ENCODE data around the gene SH3TC1. TPM values are rescaled to one million over a fixed set of nuclear protein-coding genes. Genes with fewer than 3 reads are reported as not detected.

SH3TC1 gene
- total RNA-seq, 2 experiments from 2014 or later, result 119 to 127 TPM

GRCh38 chr4:8218371-8219031 is 19.4 kb downstream of the SH3TC1 start:
- H3K27ac Mint-ChIP-seq, result peak overlapping the region; percentile 84
- no peaks in the 10 kb centered on the region for H3K27me3 Mint-ChIP-seq
- DNase-seq, result peak in 4 of 14 experiments; percentile 30 to 60 (median 44)
- H3K36me3 Mint-ChIP-seq (ENCODE audit: low read depth), result peaks cover 82% of the 10 kb centered on the region
- H3K27me3 ChIP-seq (ENCODE audit: control insufficient read depth in 1 of 2, insufficient read depth in 2 of 2, low read length in 2 of 2), result no peaks in the 10 kb centered on the region
- peaks cover 71% of the 10 kb centered on the region for H3K36me3 ChIP-seq (ENCODE audit: insufficient read depth, low read length)
- peaks cover 27% of the 10 kb centered on the region for H3K4me1 ChIP-seq (ENCODE audit: insufficient read depth, low read length)
- peak; percentile 54 for ATAC-seq (ENCODE audit: poor library complexity)
- H3K4me1 Mint-ChIP-seq (ENCODE audit: low read depth), result peaks cover 26% of the 10 kb centered on the region
- H3K9me3 Mint-ChIP-seq, result no peaks in the 10 kb centered on the region
- POLR2A ChIA-PET, result interaction anchor here (1.3 kb wide), 1 partner anchor 11 kb away, joined by 4 read pairs; no protein-coding TSS in a partner anchor
- H3K4me3 ChIP-seq (ENCODE audit: low read length), result no peak overlapping the region
- no peak overlapping the region for H3K4me3 Mint-ChIP-seq
- TF ChIP-seq, protein P1, sequence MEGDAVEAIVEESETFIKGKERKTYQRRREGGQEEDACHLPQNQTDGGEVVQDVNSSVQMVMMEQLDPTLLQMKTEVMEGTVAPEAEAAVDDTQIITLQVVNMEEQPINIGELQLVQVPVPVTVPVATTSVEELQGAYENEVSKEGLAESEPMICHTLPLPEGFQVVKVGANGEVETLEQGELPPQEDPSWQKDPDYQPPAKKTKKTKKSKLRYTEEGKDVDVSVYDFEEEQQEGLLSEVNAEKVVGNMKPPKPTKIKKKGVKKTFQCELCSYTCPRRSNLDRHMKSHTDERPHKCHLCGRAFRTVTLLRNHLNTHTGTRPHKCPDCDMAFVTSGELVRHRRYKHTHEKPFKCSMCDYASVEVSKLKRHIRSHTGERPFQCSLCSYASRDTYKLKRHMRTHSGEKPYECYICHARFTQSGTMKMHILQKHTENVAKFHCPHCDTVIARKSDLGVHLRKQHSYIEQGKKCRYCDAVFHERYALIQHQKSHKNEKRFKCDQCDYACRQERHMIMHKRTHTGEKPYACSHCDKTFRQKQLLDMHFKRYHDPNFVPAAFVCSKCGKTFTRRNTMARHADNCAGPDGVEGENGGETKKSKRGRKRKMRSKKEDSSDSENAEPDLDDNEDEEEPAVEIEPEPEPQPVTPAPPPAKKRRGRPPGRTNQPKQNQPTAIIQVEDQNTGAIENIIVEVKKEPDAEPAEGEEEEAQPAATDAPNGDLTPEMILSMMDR (IDR thresholded peaks at IDR 0.05), result no peak
- peaks cover 0 to 4% of the 10 kb centered on the region in 2 experiments for H3K9me3 ChIP-seq (ENCODE audit: control insufficient read depth in 1 of 2, insufficient read depth in 1 of 2, low read length in 2 of 2)
- no peak overlapping the region for H3K27ac ChIP-seq (ENCODE audit: low read depth in 1 of 2, low read length in 2 of 2)
- intact Hi-C loops (cut with DNase I, micrococcal nuclease), result no loop called here
- CTCF ChIA-PET, result no interaction called here

DNA sequence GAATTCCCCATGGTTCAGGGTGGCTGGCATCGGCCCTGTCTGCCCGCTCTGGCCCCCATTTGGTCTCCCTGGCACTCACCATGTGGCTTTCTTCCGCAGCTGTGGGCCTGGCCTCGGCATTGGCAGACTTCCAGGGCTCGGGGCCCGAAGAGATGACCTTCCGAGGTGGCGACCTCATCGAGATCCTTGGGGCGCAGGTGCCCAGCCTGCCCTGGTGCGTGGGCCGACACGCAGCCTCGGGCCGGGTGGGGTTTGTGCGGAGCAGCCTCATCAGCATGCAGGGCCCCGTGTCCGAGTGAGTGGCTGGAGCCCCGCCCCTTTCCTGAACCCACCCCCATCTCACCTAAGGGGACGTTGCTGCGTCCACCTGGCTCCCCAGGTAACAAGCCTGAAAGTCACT is 20.1 kb downstream of the SH3TC1 start:
- Histone ChIP-seq H3K27ac (ENCODE audit: low read depth in 1 of 2, low read length in 2 of 2) (no peak overlapping the region), H3K36me3 (ENCODE audit: insufficient read depth, low read length) (peaks cover 70% of the 10 kb centered on the region), H3K4me3 (ENCODE audit: low read length) (no peak overlapping the region), H3K4me1 (ENCODE audit: insufficient read depth, low read length) (peaks cover 28% of the 10 kb centered on the region), H3K9me3 (ENCODE audit: control insufficient read depth in 1 of 2, insufficient read depth in 1 of 2, low read length in 2 of 2) (peaks cover 0 to 4% of the 10 kb centered on the region in 2 experiments), H3K27me3 (ENCODE audit: control insufficient read depth in 1 of 2, insufficient read depth in 2 of 2, low read length in 2 of 2) (no peaks in the 10 kb centered on the region)
- TF ChIP-seq, protein P1 (IDR thresholded peaks at IDR 0.05), result no peak
- CTCF ChIA-PET, result no interaction called here
- POLR2A ChIA-PET, result interaction anchor here (1.3 kb wide), 1 partner anchor 10 kb away, joined by 4 read pairs; no protein-coding TSS in a partner anchor
- no peak for ATAC-seq (ENCODE audit: poor library complexity)
- Mint-ChIP-seq H3K9me3 (no peaks in the 10 kb centered on the region), H3K27ac (peak overlapping the region; percentile 84), H3K27me3 (no peaks in the 10 kb centered on the region), H3K4me3 (no peak overlapping the region), H3K36me3 (ENCODE audit: low read depth) (peaks cover 82% of the 10 kb centered on the region), H3K4me1 (ENCODE audit: low read depth) (peaks cover 30% of the 10 kb centered on the region)
- intact Hi-C loops (cut with DNase I, micrococcal nuclease), result no loop called here
- no peak for DNase-seq

DNA sequence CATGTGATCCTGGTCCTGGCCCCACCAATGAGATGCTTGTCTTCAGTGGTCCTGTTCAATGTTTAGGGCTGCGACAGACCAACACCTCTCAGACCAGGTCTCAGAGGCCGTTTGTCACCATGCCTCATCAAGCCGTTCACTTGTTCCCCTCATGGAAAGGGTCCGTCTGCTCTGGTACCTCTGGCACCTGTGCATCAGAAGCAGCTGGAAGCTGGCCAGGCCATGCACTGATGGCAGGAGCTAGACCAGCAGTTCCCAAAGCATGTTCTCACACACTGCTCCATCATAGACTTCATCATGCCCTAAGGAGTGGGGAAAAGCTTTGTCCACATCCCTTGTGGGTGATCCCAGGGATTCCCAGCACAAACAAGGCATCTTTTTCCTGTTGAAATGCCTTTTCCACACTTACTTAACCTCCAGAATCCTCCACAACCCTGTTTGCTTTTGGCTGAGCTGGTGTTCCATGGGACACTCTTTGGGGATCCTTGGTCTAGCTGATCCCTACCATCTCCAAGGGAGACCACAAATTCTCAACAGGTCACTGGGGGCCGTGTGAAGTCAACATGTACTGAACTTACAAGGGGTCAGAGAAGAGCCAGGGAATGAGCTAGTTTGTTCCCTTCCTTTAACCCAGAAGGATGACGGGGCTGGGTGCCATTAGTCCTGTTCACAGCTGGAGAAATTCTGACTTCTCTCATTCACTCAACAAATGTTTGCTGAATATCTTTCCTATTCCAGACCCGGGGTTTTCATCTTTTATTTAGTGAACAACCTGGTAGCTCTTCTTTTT is 21.8 kb downstream of the SH3TC1 start:
- ChIA-PET POLR2A (interaction anchor here (0.7 to 1.8 kb wide), 2 partner anchors 21 to 1868 kb away, joined by 3 to 4 read pairs; no protein-coding TSS in a partner anchor), CTCF (interaction anchor here (1.4 kb wide), 1 partner anchor 21 kb away, joined by 4 read pairs; no protein-coding TSS in a partner anchor)
- peaks cover 0 to 4% of the 10 kb centered on the region in 2 experiments for H3K9me3 ChIP-seq (ENCODE audit: control insufficient read depth in 1 of 2, insufficient read depth in 1 of 2, low read length in 2 of 2)
- Mint-ChIP-seq H3K36me3 (ENCODE audit: low read depth) (peaks cover 84% of the 10 kb centered on the region), H3K4me3 (no peak overlapping the region), H3K4me1 (ENCODE audit: low read depth) (peaks cover 40% of the 10 kb centered on the region), H3K27ac (peak overlapping the region; percentile 79), H3K27me3 (no peaks in the 10 kb centered on the region), H3K9me3 (no peaks in the 10 kb centered on the region)
- H3K27ac ChIP-seq (ENCODE audit: low read depth in 1 of 2, low read length in 2 of 2), result peak overlapping the region; percentile 6 to 22
- no peak for DNase-seq
- TF ChIP-seq, protein P1 (IDR thresholded peaks at IDR 0.05), result no peak
- intact Hi-C loops (cut with DNase I, micrococcal nuclease), result loop anchor here in 1 of 2 experiments (1.0 kb wide), 1 partner anchor 21 kb away; no protein-coding TSS in a partner anchor
- peaks cover 43% of the 10 kb centered on the region for H3K4me1 ChIP-seq (ENCODE audit: insufficient read depth, low read length)
- no peaks in the 10 kb centered on the region for H3K27me3 ChIP-seq (ENCODE audit: control insufficient read depth in 1 of 2, insufficient read depth in 2 of 2, low read length in 2 of 2)
- H3K4me3 ChIP-seq (ENCODE audit: low read length), result no peak overlapping the region
- no peak for ATAC-seq (ENCODE audit: poor library complexity)
- H3K36me3 ChIP-seq (ENCODE audit: insufficient read depth, low read length), result peaks cover 70% of the 10 kb centered on the region

Measured in CD4-positive, alpha-beta T cell (primary cell).